Activated gamma-delta T cell treated with Interleukin-2 at 50 U/mL for 16 hours (primary cell): ENCODE results near the gene PPP6R2.
"Not testable (repeated sequence)": the region's sequence is repeated elsewhere in the genome, so short reads cannot be mapped to it uniquely, and the experiment has no call there.

Experiments
- DNase-seq: peaks from one replicate; pipeline ENCODE4 v3.0.0-alpha.2; 2020

Gene PPP6R2

DNA sequence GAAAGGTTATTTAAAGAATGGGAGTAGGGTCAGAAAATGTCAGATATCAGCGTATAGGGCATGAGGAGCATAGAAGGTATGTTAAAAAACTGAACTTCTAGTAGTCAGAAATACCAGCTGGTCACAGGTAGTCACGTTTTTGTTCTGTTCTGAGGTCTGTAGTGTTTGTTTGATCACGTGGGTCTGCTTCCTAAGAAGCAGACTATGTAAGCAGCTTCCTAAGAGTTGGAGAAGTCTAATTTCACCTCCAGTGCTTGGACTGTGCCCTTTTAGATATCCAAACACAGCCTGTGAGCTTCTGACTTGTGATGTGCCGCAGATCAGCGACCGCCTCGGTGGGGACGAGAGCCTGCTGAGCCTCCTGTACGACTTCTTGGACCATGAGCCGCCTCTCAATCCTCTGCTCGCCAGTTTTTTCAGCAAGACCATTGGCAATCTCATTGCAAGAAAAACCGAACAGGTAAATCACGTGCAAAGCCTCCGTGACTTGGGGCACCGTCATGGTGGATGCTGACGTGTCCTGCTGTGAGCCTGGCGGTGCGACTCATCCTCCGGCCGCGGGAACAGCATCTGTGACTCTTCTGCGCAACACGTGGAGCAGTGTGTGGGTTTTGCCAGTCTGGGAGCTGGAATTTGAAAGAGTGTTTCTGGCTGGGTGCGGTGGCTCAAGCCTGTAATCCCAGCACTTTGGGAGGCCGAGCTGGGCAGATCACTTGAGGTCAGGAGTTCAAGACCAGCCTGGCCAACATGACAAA lies 63.5 kb downstream of the PPP6R2 start:
- no peak for DNase-seq

DNA sequence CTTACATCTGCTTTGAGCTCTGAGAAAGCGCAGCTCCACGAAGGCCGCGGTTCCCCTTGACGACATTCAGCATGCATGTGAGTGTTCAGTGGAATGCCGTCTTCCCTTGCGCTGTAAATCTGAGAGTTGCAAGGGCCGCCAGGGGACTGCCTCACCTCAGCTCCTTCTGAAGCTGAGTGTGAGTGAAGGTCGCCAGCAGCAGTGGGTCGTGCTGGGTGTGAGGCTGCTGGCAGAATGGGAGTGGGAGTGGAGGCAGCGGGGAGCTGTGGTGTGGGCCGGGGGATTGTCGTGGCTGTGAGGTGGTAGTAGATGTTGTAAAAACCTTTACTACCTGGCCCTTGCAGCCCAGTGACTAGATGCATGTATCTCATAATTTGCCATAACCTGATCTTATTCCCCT lies 65.2 kb downstream of the PPP6R2 start:
- no peak for DNase-seq

DNA sequence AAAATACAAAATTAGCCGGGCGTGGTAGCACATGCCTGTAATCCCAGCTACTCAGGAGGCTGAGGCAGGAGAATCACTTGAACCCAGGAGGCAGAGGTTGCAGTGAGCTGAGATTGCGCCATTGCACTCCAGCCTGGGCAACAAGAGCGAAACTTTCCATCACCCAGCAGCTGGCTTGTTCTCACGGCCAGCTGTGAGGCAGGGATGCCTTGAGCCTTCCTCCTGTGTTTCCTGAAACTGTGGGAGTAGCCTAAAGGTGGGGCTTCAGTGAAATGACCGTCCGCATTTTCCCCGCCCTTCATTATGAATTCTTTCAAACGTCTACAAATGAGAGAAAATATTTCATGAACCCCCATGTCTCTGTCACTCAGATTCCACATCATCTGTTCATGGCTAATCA lies 65.8 kb downstream of the PPP6R2 start:
- not testable (repeated sequence) for DNase-seq

DNA sequence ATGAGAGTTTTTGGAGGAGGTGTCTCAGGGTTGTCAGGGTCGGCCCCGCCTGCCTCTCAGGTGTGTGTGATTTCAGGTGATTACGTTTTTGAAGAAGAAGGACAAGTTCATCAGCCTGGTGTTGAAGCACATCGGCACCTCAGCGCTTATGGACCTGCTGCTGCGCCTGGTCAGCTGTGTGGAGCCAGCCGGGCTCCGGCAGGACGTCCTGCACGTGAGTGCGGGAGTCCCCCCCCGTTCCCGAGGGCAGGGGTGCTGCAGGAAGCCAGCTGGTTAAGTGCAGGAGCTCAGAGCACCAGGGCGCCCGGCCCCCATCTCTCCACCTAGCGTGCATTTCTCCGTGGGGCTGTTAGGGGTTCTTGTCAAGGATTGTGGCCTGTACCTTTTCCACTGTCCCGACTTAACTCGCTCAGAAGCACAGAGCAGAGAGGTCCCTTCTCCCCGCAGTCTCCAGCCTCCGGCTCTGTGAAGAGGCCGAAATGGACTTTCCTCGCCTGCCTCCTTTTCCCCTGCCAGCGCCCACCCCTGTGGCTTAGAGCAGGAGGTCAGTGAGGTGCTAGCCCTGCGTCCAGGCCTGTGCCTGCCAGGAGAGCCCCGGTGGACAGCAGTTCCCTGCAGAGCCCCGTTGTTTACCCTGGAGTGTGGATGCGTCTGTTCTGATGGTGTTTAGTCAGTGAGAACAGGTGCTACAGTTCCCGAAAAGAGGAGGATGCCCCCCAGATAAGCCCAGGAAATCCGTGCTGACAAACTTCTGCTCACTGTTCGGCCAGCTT lies 71.5 kb downstream of the PPP6R2 start:
- DNase-seq: no peak

DNA sequence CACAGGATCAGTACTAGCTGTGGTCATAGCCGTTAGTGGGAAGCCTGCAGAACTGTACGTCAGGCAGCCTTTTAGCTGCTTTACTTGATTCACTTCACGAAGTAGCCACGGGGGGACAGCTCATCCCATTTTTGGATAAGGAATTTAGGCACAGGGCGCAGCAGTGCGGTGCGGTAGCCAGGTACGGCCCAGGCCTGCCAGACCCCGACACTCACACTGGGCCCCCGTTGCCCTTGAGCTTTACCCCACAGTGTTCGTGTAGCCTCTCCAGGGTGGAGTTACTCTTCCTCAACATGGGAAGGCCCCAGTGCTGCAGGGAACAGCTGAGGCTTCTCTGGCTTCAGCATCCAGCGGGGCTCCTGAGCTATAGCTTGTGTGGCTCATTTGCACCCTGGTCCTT lies 72.3 kb downstream of the PPP6R2 start:
- DNase-seq: no peak

DNA sequence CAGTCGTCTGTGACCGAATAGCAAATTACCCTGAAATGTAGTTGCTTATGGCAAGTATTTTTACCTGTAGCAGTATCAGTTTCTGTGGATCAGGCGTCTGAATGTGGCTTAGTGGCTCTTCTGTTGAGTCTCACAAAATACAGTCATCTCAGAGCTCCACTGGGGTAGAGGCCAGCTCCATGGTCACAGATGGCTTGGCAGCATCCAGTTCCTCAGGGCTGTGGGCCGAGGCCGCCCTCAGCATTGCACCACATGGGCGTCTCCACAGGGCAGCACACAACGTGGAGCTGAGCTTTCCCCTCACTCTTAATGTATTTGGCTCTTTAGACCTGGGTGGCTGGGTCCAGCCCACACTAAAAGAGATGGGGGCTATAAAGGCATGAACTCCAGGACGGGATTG lies 73.9 kb downstream of the PPP6R2 start:
- DNase-seq: no peak

DNA sequence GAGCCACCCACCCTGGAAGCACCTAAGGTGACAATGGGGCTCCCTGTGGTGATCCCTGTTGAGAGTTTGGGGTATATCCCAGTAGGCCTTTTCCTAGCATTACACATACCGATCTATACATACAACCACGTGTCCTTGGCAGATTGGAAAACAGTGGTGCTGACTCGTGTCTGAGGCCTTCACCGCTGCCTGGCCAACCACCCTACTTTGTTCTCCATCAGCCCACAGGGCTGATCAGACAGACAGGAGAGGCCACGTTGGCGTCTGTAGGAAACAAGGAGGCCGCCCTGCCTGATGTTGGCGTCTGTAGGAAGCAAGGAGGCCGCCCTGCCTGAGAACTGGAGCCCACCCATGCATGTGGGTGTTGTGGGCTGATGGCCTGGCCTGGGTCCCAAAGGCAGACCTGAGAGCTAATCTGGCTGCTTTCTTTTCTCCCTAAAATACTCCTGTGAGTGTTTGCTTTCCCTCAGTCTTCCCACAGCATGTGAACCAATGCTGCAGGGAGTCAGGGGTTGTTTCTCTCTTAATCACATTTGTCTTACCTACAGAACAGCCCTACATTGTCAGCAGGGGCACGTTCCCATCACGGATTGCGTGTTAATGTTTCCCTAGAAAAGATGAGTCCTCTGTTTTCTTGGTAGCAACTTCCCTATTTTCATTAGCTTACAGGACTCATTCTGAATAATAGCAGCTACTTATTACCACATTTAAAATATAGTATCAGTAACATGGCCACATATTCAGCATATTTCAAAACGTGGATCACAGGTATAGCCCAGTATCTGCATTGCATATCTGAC lies 74.5 kb downstream of the PPP6R2 start:
- DNase-seq: no peak

DNA sequence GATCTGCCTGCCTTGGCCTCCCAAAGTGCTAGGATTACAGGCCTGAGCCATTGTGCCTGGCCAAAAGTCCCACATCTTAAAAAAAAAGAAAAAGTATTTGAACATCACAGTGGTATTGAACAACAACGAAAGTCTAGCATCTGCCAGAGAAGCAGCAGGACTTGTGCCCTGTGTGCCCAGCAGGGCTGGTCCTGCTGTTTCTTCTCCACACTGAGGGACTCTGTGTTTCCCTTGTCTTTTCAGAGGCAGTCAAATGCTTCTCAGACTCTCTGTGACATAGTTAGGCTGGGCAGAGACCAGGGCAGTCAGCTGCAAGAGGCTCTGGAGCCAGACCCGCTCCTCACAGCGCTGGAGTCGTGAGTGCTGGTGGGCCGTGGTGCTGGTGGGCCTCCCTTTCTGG lies 75.5 kb downstream of the PPP6R2 start:
- no peak for DNase-seq

DNA sequence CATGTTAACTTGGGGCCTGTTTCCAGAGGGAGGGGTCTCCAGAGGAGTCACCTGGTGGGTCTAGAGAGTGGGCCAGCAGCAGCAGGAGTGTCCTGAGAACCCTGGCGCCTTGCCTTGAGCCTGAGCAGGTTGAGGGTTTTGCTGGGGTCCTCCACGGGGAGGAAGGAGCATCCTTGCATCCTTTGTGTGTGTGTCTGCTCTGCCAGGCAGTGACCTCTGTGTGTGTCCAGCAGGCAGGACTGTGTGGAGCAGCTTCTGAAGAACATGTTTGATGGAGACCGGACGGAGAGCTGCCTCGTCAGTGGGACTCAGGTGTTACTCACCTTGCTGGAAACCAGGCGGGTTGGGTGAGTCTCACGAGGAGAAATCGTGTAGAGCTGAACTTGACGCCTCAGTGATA lies 76.0 kb downstream of the PPP6R2 start:
- DNase-seq: no peak

DNA sequence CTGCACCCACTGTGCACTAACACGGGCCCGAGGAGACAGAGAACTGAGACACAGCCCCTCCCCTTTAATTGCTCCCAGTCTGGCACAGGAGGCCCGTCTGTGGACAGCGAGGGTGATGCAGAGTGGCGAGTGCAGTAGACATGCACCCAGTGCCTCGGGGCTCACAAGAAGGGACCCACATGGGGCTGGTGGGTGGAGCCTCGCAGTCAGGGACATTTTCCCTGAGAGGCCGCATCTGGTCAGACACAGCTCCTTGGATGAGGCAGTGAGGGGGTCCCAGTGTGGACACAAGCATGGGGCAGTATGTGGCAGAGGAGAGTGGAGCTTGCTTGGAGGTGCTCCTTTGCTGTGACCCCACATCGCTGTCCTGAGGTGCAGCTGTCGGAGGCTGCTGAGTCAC lies 76.9 kb downstream of the PPP6R2 start:
- DNase-seq: no peak

DNA sequence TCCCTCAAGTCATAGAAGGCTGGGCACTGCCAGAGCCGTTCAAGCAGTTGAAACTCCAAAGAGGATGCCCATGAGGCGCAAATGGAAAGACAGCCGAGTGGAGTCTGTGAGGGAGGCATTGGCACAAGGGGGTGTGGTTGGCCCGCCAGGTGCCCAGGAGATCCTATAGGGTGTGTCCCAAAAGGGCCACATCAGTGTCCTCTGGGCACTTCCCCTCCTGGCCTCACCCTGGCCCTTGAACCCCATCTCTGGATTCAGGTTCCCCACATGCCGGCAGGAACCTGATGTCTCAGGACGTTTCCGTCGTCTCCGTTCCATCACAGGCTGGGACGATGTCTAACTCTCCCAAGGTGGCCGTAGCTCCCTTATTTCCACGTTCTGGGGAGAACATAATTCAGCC lies 77.5 kb downstream of the PPP6R2 start:
- DNase-seq: no peak

DNA sequence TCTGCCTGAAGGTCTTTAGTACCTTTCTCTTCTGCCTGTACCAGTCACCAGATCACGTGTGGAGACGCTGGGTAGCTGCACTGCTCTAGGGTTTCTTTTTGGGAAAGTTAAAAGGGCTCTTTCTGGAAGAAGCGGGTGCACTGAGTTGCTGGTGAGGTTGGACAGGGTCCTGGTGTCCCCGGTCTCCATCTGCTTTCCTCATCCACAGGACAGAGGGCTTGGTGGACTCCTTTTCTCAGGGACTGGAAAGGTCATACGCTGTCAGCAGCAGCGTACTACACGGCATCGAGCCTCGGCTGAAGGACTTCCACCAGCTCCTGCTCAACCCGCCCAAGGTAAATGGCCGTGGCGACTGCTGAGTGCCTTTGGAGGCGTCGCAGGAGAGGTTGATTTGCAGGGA lies 78.9 kb downstream of the PPP6R2 start:
- no peak for DNase-seq

DNA sequence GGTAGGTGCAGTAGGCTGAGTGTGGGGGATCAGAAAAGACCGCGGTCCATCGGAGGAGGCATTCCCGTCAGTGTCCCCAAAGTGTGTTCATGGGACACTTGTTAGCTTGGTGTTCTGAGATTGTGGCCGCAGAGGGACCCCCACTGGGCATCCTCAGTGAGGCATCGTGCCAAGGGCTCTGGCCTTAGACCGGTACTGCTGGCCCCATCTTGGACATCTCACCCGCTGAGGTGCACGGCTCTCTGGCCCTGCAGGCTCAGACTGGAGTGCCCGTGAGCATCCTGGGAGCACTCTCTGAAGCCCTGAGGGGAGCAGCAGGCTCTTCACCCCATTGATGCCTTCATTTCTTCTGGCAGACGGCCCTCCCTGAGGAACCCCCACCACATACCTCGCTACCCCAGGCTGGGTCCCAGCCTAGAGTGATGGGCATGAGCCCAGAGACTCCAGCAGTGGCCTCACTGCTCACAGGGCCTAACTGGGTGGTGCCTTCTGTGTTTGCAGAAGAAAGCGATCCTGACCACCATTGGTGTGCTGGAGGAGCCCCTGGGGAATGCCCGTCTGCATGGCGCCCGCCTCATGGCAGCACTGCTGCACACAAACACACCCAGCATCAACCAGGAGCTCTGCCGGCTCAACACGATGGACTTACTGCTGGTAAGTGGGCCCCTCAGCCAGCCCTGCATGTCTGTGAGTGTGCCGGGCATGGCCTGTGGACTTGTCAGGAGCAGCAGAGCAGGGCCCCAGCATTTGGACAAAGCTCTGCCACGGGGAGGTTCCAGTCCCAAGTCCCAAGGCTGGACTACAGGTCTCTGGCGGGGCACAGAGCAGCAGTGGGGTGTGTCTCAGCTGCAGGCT lies 80.1 kb downstream of the PPP6R2 start:
- DNase-seq: no peak

DNA sequence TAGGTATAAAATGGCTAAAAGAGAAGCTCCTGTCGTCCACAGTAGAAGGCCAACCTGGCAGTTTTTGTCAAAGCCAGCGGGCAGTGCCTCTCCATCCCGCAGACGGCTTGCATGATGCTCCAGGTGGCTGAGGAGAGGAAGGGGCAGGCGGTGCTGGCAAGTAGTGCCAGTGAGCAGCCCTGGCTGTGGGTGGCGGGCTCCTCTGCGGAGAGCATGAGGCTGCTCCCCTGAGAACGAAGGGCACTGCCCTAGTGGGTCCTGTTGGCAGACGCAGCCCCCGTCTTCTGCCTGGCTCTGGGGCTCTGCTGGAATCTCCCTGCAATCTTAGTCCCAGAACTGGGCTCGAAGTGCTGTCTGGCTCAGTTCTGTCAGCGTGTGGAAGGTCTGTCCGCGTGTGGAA lies 80.8 kb downstream of the PPP6R2 start:
- no peak for DNase-seq

DNA sequence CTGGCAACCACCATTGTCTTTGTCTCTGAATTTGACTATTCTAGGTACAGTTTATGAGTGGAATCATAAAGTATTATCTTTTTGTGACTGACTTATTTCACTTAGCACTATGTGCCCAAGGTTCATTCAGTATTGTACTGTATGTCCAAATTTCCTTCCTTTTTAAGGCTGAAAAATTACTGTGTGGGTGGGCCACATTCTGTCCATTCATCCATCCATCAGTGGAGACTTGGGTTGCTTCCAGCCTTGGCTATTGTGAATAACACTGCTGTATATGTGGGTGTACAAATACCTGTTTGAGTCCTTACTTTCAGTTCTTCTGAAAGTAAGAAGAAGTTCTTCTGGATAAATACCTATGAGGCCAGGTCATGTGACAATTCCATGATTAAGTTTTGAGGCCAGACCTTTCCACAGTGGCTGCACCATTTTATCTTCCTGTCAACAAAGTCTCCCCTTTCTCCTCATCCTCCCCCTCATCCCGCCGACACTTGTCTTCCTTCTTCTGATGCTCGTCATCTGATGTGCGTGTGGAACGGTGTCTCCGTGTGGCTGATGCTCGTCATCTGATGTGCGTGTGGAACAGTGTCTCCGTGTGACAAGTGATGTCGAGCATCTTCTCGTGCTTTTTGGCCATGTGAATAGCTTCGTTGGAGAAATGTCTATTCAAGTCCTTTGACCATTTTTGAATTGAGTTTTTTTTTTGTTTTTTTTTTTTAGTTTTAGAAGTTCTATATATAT lies 82.2 kb downstream of the PPP6R2 start:
- DNase-seq: no peak

DNA sequence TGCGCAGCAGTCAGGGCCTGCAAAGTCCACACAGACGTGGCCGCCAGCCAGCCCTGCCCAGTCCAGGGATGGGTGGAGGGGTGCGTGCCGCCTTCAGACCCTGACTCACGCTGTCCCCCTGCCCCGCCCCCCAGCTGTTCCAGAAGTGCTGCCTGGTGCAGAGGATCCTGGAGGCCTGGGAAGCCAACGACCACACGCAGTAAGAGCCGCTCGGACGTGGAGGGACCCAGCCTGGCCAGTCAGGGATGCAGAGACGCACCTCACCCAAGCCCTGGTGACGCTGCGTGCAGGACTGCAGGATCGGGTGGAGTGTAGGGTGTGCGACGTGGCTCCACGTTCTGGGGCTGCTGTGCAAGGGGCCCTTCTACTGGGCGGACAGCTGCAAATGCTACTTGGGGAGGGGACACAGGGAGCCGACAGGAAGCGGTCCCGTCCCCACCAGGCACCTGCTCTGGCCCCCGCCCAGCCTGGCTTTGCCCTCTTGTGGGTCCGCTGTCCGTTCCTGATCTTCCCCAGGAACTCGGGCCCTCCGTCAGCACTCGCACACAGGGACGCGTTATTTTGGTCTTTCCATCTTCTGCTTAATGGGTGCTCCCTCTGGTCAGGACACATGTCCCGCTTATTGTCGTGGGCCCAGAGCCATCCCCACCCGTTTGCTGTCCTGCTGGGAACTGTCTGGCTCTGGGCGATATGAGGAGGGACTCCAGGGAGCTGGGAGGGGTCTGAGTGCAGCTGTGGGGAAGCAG lies 89.2 kb downstream of the PPP6R2 start:
- no peak for DNase-seq

DNA sequence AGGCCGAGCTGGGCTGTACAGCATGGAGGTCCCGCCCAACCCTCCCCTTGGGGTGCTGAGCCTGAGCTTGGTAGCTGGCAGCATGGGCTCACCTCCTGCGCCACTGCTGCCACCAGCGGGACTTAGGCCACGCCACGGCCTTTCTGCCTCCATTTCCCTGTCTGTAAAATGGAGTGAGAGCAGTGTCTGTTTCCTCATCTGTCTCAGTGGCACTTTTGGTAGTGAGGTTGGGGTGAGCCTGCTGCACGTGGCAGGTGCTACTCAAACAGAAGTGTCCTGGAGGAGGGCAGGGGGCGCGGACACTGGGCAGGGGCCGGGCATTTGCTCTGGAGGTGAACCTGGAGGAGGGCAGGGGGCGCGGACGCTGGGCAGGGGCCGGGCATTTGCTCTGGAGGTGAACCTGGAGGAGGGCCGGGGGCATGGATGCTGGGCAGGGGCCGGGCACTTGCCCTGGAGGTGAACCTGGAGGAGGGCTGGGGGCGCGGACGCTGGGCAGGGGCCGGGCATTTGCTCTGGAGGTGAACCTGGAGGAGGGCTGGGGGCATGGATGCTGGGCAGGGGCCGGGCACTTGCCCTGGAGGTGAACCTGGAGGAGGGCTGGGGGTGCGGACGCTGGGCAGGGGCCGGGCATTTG lies 89.9 kb downstream of the PPP6R2 start:
- not testable (repeated sequence) for DNase-seq

DNA sequence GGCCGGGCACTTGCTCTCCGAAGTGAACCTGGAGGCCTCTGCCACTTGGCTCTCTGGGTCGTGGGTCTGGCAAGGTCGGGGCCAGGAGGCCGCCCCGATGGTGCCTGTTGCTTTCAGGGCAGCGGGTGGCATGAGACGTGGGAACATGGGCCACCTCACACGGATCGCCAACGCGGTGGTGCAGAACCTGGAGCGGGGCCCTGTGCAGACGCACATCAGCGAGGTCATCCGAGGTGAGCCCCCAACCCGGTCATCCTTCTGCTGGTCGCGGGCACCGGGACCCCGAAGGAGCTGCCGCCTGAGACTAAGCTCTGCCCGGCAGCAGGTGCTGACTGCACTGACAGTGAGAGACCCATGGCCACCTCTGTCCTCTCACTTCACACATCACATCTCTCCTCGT lies 91.7 kb downstream of the PPP6R2 start:
- DNase-seq: no peak

DNA sequence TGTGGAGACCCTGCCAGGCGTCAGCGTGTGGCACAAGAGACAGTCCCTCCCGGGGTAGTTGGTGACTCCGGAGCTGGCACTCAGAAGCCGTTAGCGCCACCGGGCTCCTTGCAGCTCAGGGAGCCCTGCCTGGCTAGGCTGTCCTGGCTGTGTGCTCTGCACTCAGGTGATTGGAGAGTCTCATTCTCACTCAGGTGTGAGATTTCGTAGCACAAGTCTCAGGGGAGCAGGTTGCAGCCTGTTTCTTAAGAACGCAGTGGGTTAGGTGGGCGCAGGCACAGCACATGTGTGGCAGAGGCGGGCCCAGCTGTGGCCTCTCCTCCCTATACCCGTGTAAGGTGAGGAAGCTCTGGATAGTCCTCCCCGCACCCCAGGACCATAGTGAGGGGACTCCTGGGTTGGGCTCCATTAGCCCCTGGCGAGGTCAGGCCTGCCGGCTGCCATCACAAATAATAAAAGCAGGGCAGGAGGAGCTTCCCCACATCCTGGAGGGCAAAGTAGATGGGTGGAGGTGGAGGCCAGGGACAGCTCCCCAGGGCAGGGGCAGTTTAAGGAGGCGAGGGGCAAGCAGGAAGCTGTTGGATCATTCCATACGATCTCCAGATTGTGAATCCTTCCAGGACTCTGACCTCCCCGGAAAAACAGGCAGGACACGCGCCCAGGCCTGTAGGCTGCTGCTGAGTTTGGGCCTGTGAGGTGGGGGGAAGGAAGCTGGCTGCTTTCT lies 92.3 kb downstream of the PPP6R2 start:
- no peak for DNase-seq
